Measurements from ENCODE around the gene RUFY3.
"Not testable (repeated sequence)": the region's sequence is repeated elsewhere in the genome, so short reads cannot be mapped to it uniquely, and the experiment has no call there.

RUFY3 gene

GRCh38 chr4:70721747-70722146, at the start of gene RUFY3:
RUFY3 (plus strand) TSS chr4:70721964; CDS start chr4:70722574, 610 bp downstream.
- peak; percentile 81 for DNase-seq

- DNase-seq, result no peak
Measured at GRCh38 chr4:70674191-70674590, 47.6 kb upstream of the RUFY3 start.

GRCh38 chr4:70674731-70675130, 47.0 kb upstream of the RUFY3 start:
- DNase-seq, result no peak

GRCh38 chr4:70676554-70677090, 45.1 kb upstream of the RUFY3 start:
- no peak for DNase-seq

GRCh38 chr4:70678383-70678999, 43.3 kb upstream of the RUFY3 start:
- DNase-seq, result no peak

GRCh38 chr4:70680934-70681333, 40.8 kb upstream of the RUFY3 start:
- DNase-seq, result no peak

- DNase-seq, result no peak
Measured at GRCh38 chr4:70681704-70682103, 40.1 kb upstream of the RUFY3 start.

- not testable (repeated sequence) for DNase-seq
Measured at GRCh38 chr4:70682142-70682541, 39.6 kb upstream of the RUFY3 start.

GRCh38 chr4:70687392-70687791, 34.4 kb upstream of the RUFY3 start:
- no peak for DNase-seq

GRCh38 chr4:70687821-70688794, 33.7 kb upstream of the RUFY3 start, which contains the start of gene UTP3:
UTP3 (plus strand) TSS chr4:70688532; CDS start chr4:70688678, 146 bp downstream.
- DNase-seq, result peak; percentile 95

- DNase-seq, result no peak
Measured at GRCh38 chr4:70688795-70689231, 33.0 kb upstream of the RUFY3 start.

GRCh38 chr4:70691661-70692060, 30.1 kb upstream of the RUFY3 start:
- no peak for DNase-seq

- not testable (repeated sequence) for DNase-seq
Measured at GRCh38 chr4:70694633-70695032, 27.1 kb upstream of the RUFY3 start.

GRCh38 chr4:70698435-70698834, 23.3 kb upstream of the RUFY3 start:
- not testable (repeated sequence) for DNase-seq

- DNase-seq, result no peak
Measured at GRCh38 chr4:70700712-70701111, 21.1 kb upstream of the RUFY3 start.

- no peak for DNase-seq
Measured at GRCh38 chr4:70701271-70701670, 20.5 kb upstream of the RUFY3 start.

- DNase-seq, result not testable (repeated sequence)
Measured at GRCh38 chr4:70702592-70702991, 19.2 kb upstream of the RUFY3 start.

GRCh38 chr4:70703619-70704214, 18.0 kb upstream of the RUFY3 start:
- peak; percentile 69 for DNase-seq

GRCh38 chr4:70704215-70704930, 17.4 kb upstream of the RUFY3 start:
- peak; percentile 67 for DNase-seq

GRCh38 chr4:70704931-70705182, 16.9 kb upstream of the RUFY3 start:
- no peak for DNase-seq

- DNase-seq, result peak; percentile 41
Measured at GRCh38 chr4:70705183-70706043, 16.4 kb upstream of the RUFY3 start.

- DNase-seq, result no peak
Measured at GRCh38 chr4:70706044-70706461, 15.7 kb upstream of the RUFY3 start.

Measured in NCI-H1436 (cell line).